Peyer's patch (tissue), 4 donors: ENCODE data around the gene LEF1. TPM values are rescaled to one million over a fixed set of nuclear protein-coding genes. Genes with fewer than 3 reads are reported as not detected.

Experiments used
- DNase-seq, 3 donors: peaks; one replicate each; pipeline ENCODE4 v3.0.0-alpha.2; 2017 to 2019
- H3K27ac ChIP-seq, 4 donors: fragments of 200-600 bp; sonication (generic); one replicate each; pipeline ENCODE4 v1.5.1; 2016 to 2019
- H3K27me3 ChIP-seq, 2 donors: fragments of 200-600 bp; sonication (generic); one replicate each; pipeline ENCODE4 v1.5.1; 2019
- H3K36me3 ChIP-seq, 3 donors: fragments of 200-600 bp; sonication (generic); one replicate each; pipeline ENCODE4 v1.5.1; 2016 to 2019
- H3K4me1 ChIP-seq, 4 donors: fragments of 200-600 bp; sonication (generic); one replicate each; pipeline ENCODE4 v1.5.1; 2016 to 2019
- H3K4me3 ChIP-seq, 4 donors: fragments of 200-600 bp; sonication (generic); 1 replicate in 3 of 4; 2 replicates in 1 of 4; pipeline ENCODE4 v1.5.1; 2016 to 2019; ENCODE audit warnings: mild to moderate bottlenecking in 1 of 4
- H3K9me3 ChIP-seq, 4 donors: fragments of 200-600 bp; sonication (generic); one replicate each; pipeline ENCODE4 v1.5.1; 2016 to 2019; ENCODE audit warnings: mild to moderate bottlenecking in 1 of 4
- CTCF ChIP-seq, 6 experiments: fragments of 450-650 bp in 4 of 6; fragments of 200-600 bp in 2 of 6; sonication (generic) in 1 of 6; IDR thresholded peaks; one replicate each; pipeline ENCODE4 v1.5.1; 2017 to 2019; ENCODE audit warnings: antibody characterized with exemption in 6 of 6, mild to moderate bottlenecking in 3 of 6, moderate library complexity in 1 of 6
- POLR2A ChIP-seq, 2 donors: fragments of 450-650 bp; IDR thresholded peaks; one replicate each; pipeline ENCODE4 v1.5.1; 2017; ENCODE audit warnings: antibody characterized with exemption in 2 of 2, mild to moderate bottlenecking in 2 of 2, moderate library complexity in 2 of 2
- total RNA-seq, 4 donors: library from RNA; depleted of rRNA; stranded (reverse); fragments of >200 nt; gene quantifications; one replicate each; pipeline ENCODE4 v1.1.0, GENCODE V29; 2016

LEF1 gene
- total RNA-seq, 4 donors from 2014 or later = 0.53 to 34.7 (median 4.4) TPM

GRCh38 chr4:108129196-108129595, 39.5 kb downstream of the LEF1 start:
- DNase-seq = no peak
- no peaks in the 10 kb centered on the region for H3K27me3 ChIP-seq

GRCh38 chr4:108126806-108127205, 41.9 kb downstream of the LEF1 start:
- H3K36me3 ChIP-seq = no peaks in the 10 kb centered on the region
- H3K27ac ChIP-seq = no peak overlapping the region
- H3K9me3 ChIP-seq = no peaks in the 10 kb centered on the region
- no peak for DNase-seq
- H3K4me3 ChIP-seq = no peak overlapping the region
- H3K27me3 ChIP-seq = no peaks in the 10 kb centered on the region
- TF ChIP-seq CTCF (IDR thresholded peaks at IDR 0.05) = no peak
- TF ChIP-seq POLR2A (IDR thresholded peaks at IDR 0.05) = no peak
- H3K4me1 ChIP-seq = no peaks in the 10 kb centered on the region

More at GRCh38 chr4:108129196-108129595, 39.5 kb downstream of the LEF1 start:
- Histone ChIP-seq H3K4me1 (no peaks in the 10 kb centered on the region), H3K4me3 (no peak overlapping the region), H3K27ac (no peak overlapping the region), H3K36me3 (no peaks in the 10 kb centered on the region), H3K9me3 (no peaks in the 10 kb centered on the region)
- TF ChIP-seq CTCF (IDR thresholded peaks at IDR 0.05) (no peak), POLR2A (IDR thresholded peaks at IDR 0.05) (no peak)

- no peak overlapping the region for H3K27ac ChIP-seq
- H3K27me3 ChIP-seq = no peaks in the 10 kb centered on the region
- H3K4me3 ChIP-seq = no peak overlapping the region
- no peaks in the 10 kb centered on the region for H3K9me3 ChIP-seq
- H3K4me1 ChIP-seq = no peaks in the 10 kb centered on the region
- no peak for DNase-seq
- H3K36me3 ChIP-seq = no peaks in the 10 kb centered on the region
- no peak for TF ChIP-seq POLR2A (IDR thresholded peaks at IDR 0.05)
- no peak for TF ChIP-seq CTCF (IDR thresholded peaks at IDR 0.05)
Observed at GRCh38 chr4:108120789-108121188, 47.9 kb downstream of the LEF1 start.

GRCh38 chr4:108119199-108119800, 49.4 kb downstream of the LEF1 start:
- no peak overlapping the region for H3K4me3 ChIP-seq
- no peaks in the 10 kb centered on the region for H3K4me1 ChIP-seq
- no peak for TF ChIP-seq POLR2A (IDR thresholded peaks at IDR 0.05)
- TF ChIP-seq CTCF (IDR thresholded peaks at IDR 0.05) = no peak
- no peaks in the 10 kb centered on the region for H3K9me3 ChIP-seq
- DNase-seq = no peak
- no peak overlapping the region for H3K27ac ChIP-seq
- no peaks in the 10 kb centered on the region for H3K27me3 ChIP-seq
- H3K36me3 ChIP-seq = no peaks in the 10 kb centered on the region

GRCh38 chr4:108118505-108118904, 50.2 kb downstream of the LEF1 start:
- no peak overlapping the region for H3K27ac ChIP-seq
- no peak for DNase-seq
- H3K9me3 ChIP-seq = no peaks in the 10 kb centered on the region
- peak in 1 of 6 experiments; percentile 12 for TF ChIP-seq CTCF (IDR thresholded peaks at IDR 0.05)
- no peak for TF ChIP-seq POLR2A (IDR thresholded peaks at IDR 0.05)
- H3K27me3 ChIP-seq = no peaks in the 10 kb centered on the region
- H3K4me1 ChIP-seq = no peaks in the 10 kb centered on the region
- no peak overlapping the region for H3K4me3 ChIP-seq
- H3K36me3 ChIP-seq = no peaks in the 10 kb centered on the region
